ENCODE results near the gene CHPF.

DNA sequence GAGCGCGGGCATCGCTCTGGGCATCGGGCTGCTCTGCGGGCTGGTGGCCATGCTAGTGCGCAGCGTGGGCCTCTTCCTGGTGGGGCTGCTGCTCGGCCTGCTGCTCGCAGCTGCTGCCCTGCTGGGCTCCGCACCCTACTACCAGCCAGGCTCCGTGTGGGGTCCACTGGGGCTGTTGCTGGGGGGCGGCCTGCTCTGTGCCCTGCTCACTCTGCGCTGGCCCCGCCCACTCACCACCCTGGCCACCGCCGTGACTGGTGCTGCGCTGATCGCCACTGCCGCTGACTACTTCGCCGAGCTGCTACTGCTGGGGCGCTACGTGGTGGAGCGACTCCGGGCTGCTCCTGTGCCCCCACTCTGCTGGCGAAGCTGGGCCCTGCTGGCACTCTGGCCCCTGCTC, 4.0 kb upstream of the CHPF start:
- TF ChIP-seq, protein P1, sequence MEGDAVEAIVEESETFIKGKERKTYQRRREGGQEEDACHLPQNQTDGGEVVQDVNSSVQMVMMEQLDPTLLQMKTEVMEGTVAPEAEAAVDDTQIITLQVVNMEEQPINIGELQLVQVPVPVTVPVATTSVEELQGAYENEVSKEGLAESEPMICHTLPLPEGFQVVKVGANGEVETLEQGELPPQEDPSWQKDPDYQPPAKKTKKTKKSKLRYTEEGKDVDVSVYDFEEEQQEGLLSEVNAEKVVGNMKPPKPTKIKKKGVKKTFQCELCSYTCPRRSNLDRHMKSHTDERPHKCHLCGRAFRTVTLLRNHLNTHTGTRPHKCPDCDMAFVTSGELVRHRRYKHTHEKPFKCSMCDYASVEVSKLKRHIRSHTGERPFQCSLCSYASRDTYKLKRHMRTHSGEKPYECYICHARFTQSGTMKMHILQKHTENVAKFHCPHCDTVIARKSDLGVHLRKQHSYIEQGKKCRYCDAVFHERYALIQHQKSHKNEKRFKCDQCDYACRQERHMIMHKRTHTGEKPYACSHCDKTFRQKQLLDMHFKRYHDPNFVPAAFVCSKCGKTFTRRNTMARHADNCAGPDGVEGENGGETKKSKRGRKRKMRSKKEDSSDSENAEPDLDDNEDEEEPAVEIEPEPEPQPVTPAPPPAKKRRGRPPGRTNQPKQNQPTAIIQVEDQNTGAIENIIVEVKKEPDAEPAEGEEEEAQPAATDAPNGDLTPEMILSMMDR (IDR thresholded peaks at IDR 0.05) = no peak
- TF ChIP-seq POLR2AphosphoS5 (IDR thresholded peaks at IDR 0.05; ENCODE audit: low read depth, low read length) (no peak), REST (IDR thresholded peaks at IDR 0.05; ENCODE audit: insufficient read depth in 1 of 2, low read depth in 2 of 2, low read length in 1 of 2) (no peak), SIN3A (IDR thresholded peaks at IDR 0.05; ENCODE audit: borderline replicate concordance, insufficient read depth, low read depth, low read length) (no peak), TCF7L2 (IDR thresholded peaks at IDR 0.05; ENCODE audit: low read depth, low read length) (no peak)

Measured in Panc1 (cell line).